Measurements from ENCODE around the gene FANCD2. TPM values are rescaled to one million over a fixed set of nuclear protein-coding genes. Genes with fewer than 3 reads are reported as not detected.
A peak's percentile ranks its signal among the peaks of the same experiment; 100 is the strongest.

Gene FANCD2
- total and polyA plus RNA-seq, 4 experiments from 2014 or later = 5.3 to 28.3 (median 16.7) TPM

- no peaks in the 10 kb centered on the region for H3K27me3 ChIP-seq (ENCODE audit: insufficient read depth, low read length)
- H3K27me3 Mint-ChIP-seq = no peaks in the 10 kb centered on the region
- H3K4me1 Mint-ChIP-seq = no peaks in the 10 kb centered on the region
- no peak overlapping the region for H3K27ac Mint-ChIP-seq
- no peak overlapping the region for H3K4me3 ChIP-seq (ENCODE audit: low read length in 2 of 2)
- no peak overlapping the region for H3K27ac ChIP-seq (ENCODE audit: low read depth, low read length)
- no peaks in the 10 kb centered on the region for H3K9me3 ChIP-seq (ENCODE audit: control insufficient read depth in 1 of 2, low read length in 2 of 2)
- H3K4me1 ChIP-seq (ENCODE audit: insufficient read depth, low read length) = no peaks in the 10 kb centered on the region
- no peak overlapping the region for H3K4me3 Mint-ChIP-seq
- peaks cover 0 to 5% of the 10 kb centered on the region in 2 donors for H3K36me3 Mint-ChIP-seq
- no peaks in the 10 kb centered on the region for H3K36me3 ChIP-seq (ENCODE audit: insufficient read depth, low read length)
- intact Hi-C loops (cut with micrococcal nuclease) = no loop called here
- H3K9me3 Mint-ChIP-seq = no peaks in the 10 kb centered on the region
- POLR2A ChIA-PET (ENCODE audit: partially characterized antibody) = no interaction called here
- no peak for DNase-seq
- CTCF ChIA-PET (ENCODE audit: partially characterized antibody) = no interaction called here
These were observed 72.8 kb downstream of the FANCD2 start for GRCh38 chr3:10099041-10099440.

GRCh38 chr3:10106919-10107318 is 80.7 kb downstream of the FANCD2 start:
- Mint-ChIP-seq H3K9me3 (no peaks in the 10 kb centered on the region), H3K27ac (no peak overlapping the region), H3K4me3 (no peak overlapping the region), H3K36me3 (no peaks in the 10 kb centered on the region), H3K4me1 (peaks cover 0 to 1% (median 0%) of the 10 kb centered on the region in 4 donors), H3K27me3 (peaks cover 1 to 2% of the 10 kb centered on the region in 2 donors)
- no peaks in the 10 kb centered on the region for H3K27me3 ChIP-seq (ENCODE audit: insufficient read depth, low read length)
- no peaks in the 10 kb centered on the region for H3K36me3 ChIP-seq (ENCODE audit: insufficient read depth, low read length)
- CTCF ChIA-PET (ENCODE audit: partially characterized antibody) = no interaction called here
- no peaks in the 10 kb centered on the region for H3K9me3 ChIP-seq (ENCODE audit: control insufficient read depth in 1 of 2, low read length in 2 of 2)
- H3K27ac ChIP-seq (ENCODE audit: low read depth, low read length) = no peak overlapping the region
- H3K4me1 ChIP-seq (ENCODE audit: insufficient read depth, low read length) = no peaks in the 10 kb centered on the region
- DNase-seq = no peak
- H3K4me3 ChIP-seq (ENCODE audit: low read length in 2 of 2) = no peak overlapping the region
- intact Hi-C loops (cut with micrococcal nuclease) = no loop called here
- POLR2A ChIA-PET (ENCODE audit: partially characterized antibody) = no interaction called here

- intact Hi-C loops (cut with micrococcal nuclease) = no loop called here
- Mint-ChIP-seq H3K9me3 (no peaks in the 10 kb centered on the region), H3K4me3 (no peak within 1 kb of the TSS), H3K36me3 (no peaks in the 10 kb centered on the region), H3K27me3 (peaks cover 1 to 2% of the 10 kb centered on the region in 2 donors), H3K27ac (no peak within 1 kb of the TSS), H3K4me1 (peaks cover 0 to 1% (median 0%) of the 10 kb centered on the region in 4 donors)
- Histone ChIP-seq H3K27ac (ENCODE audit: low read depth, low read length) (no peak within 1 kb of the TSS), H3K36me3 (ENCODE audit: insufficient read depth, low read length) (no peaks in the 10 kb centered on the region), H3K27me3 (ENCODE audit: insufficient read depth, low read length) (no peaks in the 10 kb centered on the region), H3K9me3 (ENCODE audit: control insufficient read depth in 1 of 2, low read length in 2 of 2) (no peaks in the 10 kb centered on the region), H3K4me3 (ENCODE audit: low read length in 2 of 2) (no peak within 1 kb of the TSS), H3K4me1 (ENCODE audit: insufficient read depth, low read length) (no peaks in the 10 kb centered on the region)
- ChIA-PET CTCF (ENCODE audit: partially characterized antibody) (no interaction called here), POLR2A (ENCODE audit: partially characterized antibody) (no interaction called here)
- DNase-seq = no peak
These were observed 81.9 kb downstream of the FANCD2 start, which contains the start of gene FANCD2OS for GRCh38 chr3:10108091-10108490. Gene FANCD2OS (minus strand): TSS chr3:10108255. CDS start chr3:10104774, 3,481 bp downstream.

- Histone ChIP-seq H3K4me3 (ENCODE audit: low read length in 2 of 2) (peak within 1 kb of the TSS; percentile 89 to 98), H3K27me3 (ENCODE audit: insufficient read depth, low read length) (no peaks in the 10 kb centered on the region), H3K9me3 (ENCODE audit: control insufficient read depth in 1 of 2, low read length in 2 of 2) (no peaks in the 10 kb centered on the region), H3K27ac (ENCODE audit: low read depth, low read length) (peak within 1 kb of the TSS; percentile 84), H3K4me1 (ENCODE audit: insufficient read depth, low read length) (peaks cover 39% of the 10 kb centered on the region), H3K36me3 (ENCODE audit: insufficient read depth, low read length) (peaks cover 9% of the 10 kb centered on the region)
- ChIA-PET POLR2A (ENCODE audit: partially characterized antibody) (interaction anchor here (1.0 to 2.0 kb wide), 8 partner anchors 26 to 183 kb away, joined by 3 to 9 read pairs (median 3); partner anchors contain the start of genes CRELD1 and VHL), CTCF (ENCODE audit: partially characterized antibody) (interaction anchor here (1.2 to 1.5 kb wide), 2 partner anchors 18 to 108 kb away, joined by 3 to 4 read pairs; no protein-coding TSS in a partner anchor)
- H3K9me3 Mint-ChIP-seq = no peaks in the 10 kb centered on the region
- peak within 1 kb of the TSS; percentile 96 to 100 (median 98) for H3K27ac Mint-ChIP-seq
- peak; percentile 89 to 95 (median 93) for DNase-seq
- peaks cover 0 to 22% of the 10 kb centered on the region in 2 donors for H3K36me3 Mint-ChIP-seq
- H3K4me3 Mint-ChIP-seq = peak within 1 kb of the TSS; percentile 95 to 100 (median 99)
- H3K27me3 Mint-ChIP-seq = peaks cover 0 to 1% of the 10 kb centered on the region in 2 donors
- H3K4me1 Mint-ChIP-seq = peaks cover 22 to 52% (median 31%) of the 10 kb centered on the region in 4 donors
- intact Hi-C loops (cut with micrococcal nuclease) = loop anchor here (1.0 to 2.0 kb wide), 9 partner anchors 26 to 719 kb away; partner anchors contain the start of genes BRPF1, CRELD1, FANCD2 and SEC13
These were observed 89.3 kb downstream of the FANCD2 start, which contains the start of gene BRK1 for GRCh38 chr3:10115326-10116137. Gene BRK1 (plus strand): TSS chr3:10115675. CDS start chr3:10115702, 27 bp downstream.

GRCh38 chr3:10116138-10116460 is 89.9 kb downstream of the FANCD2 start:
- peaks cover 25 to 58% (median 35%) of the 10 kb centered on the region in 4 donors for H3K4me1 Mint-ChIP-seq
- DNase-seq = no peak
- CTCF ChIA-PET (ENCODE audit: partially characterized antibody) = interaction anchor here (1.2 to 1.5 kb wide), 2 partner anchors 18 to 168 kb away, joined by 3 to 4 read pairs; no protein-coding TSS in a partner anchor

GRCh38 chr3:10116928-10117327 is 90.7 kb downstream of the FANCD2 start:
- no peaks in the 10 kb centered on the region for H3K9me3 Mint-ChIP-seq

More at GRCh38 chr3:10116138-10116460, 89.9 kb downstream of the FANCD2 start:
- Mint-ChIP-seq H3K27ac (peak overlapping the region; percentile 96 to 100 (median 98)), H3K9me3 (no peaks in the 10 kb centered on the region), H3K27me3 (peaks cover 0 to 1% of the 10 kb centered on the region in 2 donors), H3K4me3 (peak overlapping the region; percentile 95 to 100 (median 99)), H3K36me3 (peaks cover 0 to 27% of the 10 kb centered on the region in 2 donors)
- H3K27ac ChIP-seq (ENCODE audit: low read depth, low read length) = peak overlapping the region; percentile 84
- H3K4me1 ChIP-seq (ENCODE audit: insufficient read depth, low read length) = peaks cover 39% of the 10 kb centered on the region
- POLR2A ChIA-PET (ENCODE audit: partially characterized antibody) = interaction anchor here (0.9 to 2.0 kb wide), 7 partner anchors 25 to 183 kb away, joined by 3 to 9 read pairs (median 3); partner anchors contain the start of genes CRELD1 and VHL
- H3K27me3 ChIP-seq (ENCODE audit: insufficient read depth, low read length) = no peaks in the 10 kb centered on the region
- H3K4me3 ChIP-seq (ENCODE audit: low read length in 2 of 2) = peak overlapping the region; percentile 89 to 98
- intact Hi-C loops (cut with micrococcal nuclease) = no loop called here
- peaks cover 15% of the 10 kb centered on the region for H3K36me3 ChIP-seq (ENCODE audit: insufficient read depth, low read length)
- H3K9me3 ChIP-seq (ENCODE audit: control insufficient read depth in 1 of 2, low read length in 2 of 2) = no peaks in the 10 kb centered on the region

GRCh38 chr3:10119376-10119775 is 93.1 kb downstream of the FANCD2 start:
- peaks cover 18% of the 10 kb centered on the region for H3K36me3 ChIP-seq (ENCODE audit: insufficient read depth, low read length)
- H3K9me3 ChIP-seq (ENCODE audit: control insufficient read depth in 1 of 2, low read length in 2 of 2) = no peaks in the 10 kb centered on the region
- H3K4me3 ChIP-seq (ENCODE audit: low read length in 2 of 2) = no peak overlapping the region
- DNase-seq = no peak
- no peaks in the 10 kb centered on the region for H3K27me3 ChIP-seq (ENCODE audit: insufficient read depth, low read length)
- Mint-ChIP-seq H3K9me3 (no peaks in the 10 kb centered on the region), H3K27ac (peak overlapping the region in 3 of 7 donors; percentile 9 to 76 (median 42)), H3K4me3 (peak overlapping the region in 1 of 8 donors; percentile 0), H3K36me3 (peaks cover 9 to 38% of the 10 kb centered on the region in 2 donors), H3K27me3 (peaks cover 0 to 1% of the 10 kb centered on the region in 2 donors), H3K4me1 (peaks cover 37 to 70% (median 49%) of the 10 kb centered on the region in 4 donors)
- ChIA-PET POLR2A (ENCODE audit: partially characterized antibody) (no interaction called here), CTCF (ENCODE audit: partially characterized antibody) (interaction anchor here (0.7 kb wide), 1 partner anchor 73 kb away, joined by 3 read pairs; no protein-coding TSS in a partner anchor)
- peaks cover 47% of the 10 kb centered on the region for H3K4me1 ChIP-seq (ENCODE audit: insufficient read depth, low read length)
- H3K27ac ChIP-seq (ENCODE audit: low read depth, low read length) = no peak overlapping the region
- intact Hi-C loops (cut with micrococcal nuclease) = no loop called here

More at GRCh38 chr3:10116928-10117327, 90.7 kb downstream of the FANCD2 start:
- CTCF ChIA-PET (ENCODE audit: partially characterized antibody) = interaction anchor here (1.2 to 1.5 kb wide), 2 partner anchors 19 to 167 kb away, joined by 3 to 4 read pairs; no protein-coding TSS in a partner anchor
- H3K27me3 ChIP-seq (ENCODE audit: insufficient read depth, low read length) = no peaks in the 10 kb centered on the region
- peaks cover 18% of the 10 kb centered on the region for H3K36me3 ChIP-seq (ENCODE audit: insufficient read depth, low read length)
- H3K27ac ChIP-seq (ENCODE audit: low read depth, low read length) = no peak overlapping the region
- Mint-ChIP-seq H3K4me3 (peak overlapping the region in 7 of 8 donors; percentile 95 to 100 (median 99)), H3K27me3 (peaks cover 0 to 1% of the 10 kb centered on the region in 2 donors), H3K4me1 (peaks cover 27 to 62% (median 38%) of the 10 kb centered on the region in 4 donors), H3K36me3 (peaks cover 3 to 31% of the 10 kb centered on the region in 2 donors), H3K27ac (peak overlapping the region in 5 of 7 donors; percentile 47 to 100 (median 99))
- peaks cover 39% of the 10 kb centered on the region for H3K4me1 ChIP-seq (ENCODE audit: insufficient read depth, low read length)
- H3K4me3 ChIP-seq (ENCODE audit: low read length in 2 of 2) = peak overlapping the region; percentile 89 to 98
- intact Hi-C loops (cut with micrococcal nuclease) = no loop called here
- POLR2A ChIA-PET (ENCODE audit: partially characterized antibody) = interaction anchor here (0.7 to 2.0 kb wide), 5 partner anchors 11 to 184 kb away, joined by 3 to 9 read pairs (median 3); partner anchors contain the start of genes CRELD1 and VHL
- no peak for DNase-seq
- no peaks in the 10 kb centered on the region for H3K9me3 ChIP-seq (ENCODE audit: control insufficient read depth in 1 of 2, low read length in 2 of 2)
